ENCODE measurements around the gene MEIS1.

The MEIS1 gene

GRCh38 chr2:66490588-66491001 lies 55.7 kb downstream of the MEIS1 start:
- Histone ChIP-seq H3K27ac (ENCODE audit: low read depth in 2 of 2, low read length in 2 of 2) (no peak overlapping the region), H3K9me3 (ENCODE audit: control insufficient read depth in 2 of 2, low read length in 2 of 2) (no peaks in the 10 kb centered on the region), H3K9ac (ENCODE audit: low read depth in 1 of 2, low read length in 2 of 2) (no peak overlapping the region), H3K4me1 (ENCODE audit: control insufficient read depth in 2 of 2, insufficient read depth in 2 of 2, low read length in 2 of 2) (peaks cover 3 to 7% of the 10 kb centered on the region in 2 donors), H3K36me3 (ENCODE audit: control insufficient read depth in 2 of 2, insufficient read depth in 2 of 2, low read length in 2 of 2) (no peaks in the 10 kb centered on the region), H3K27me3 (ENCODE audit: control insufficient read depth in 2 of 2, insufficient read depth in 2 of 2, low read length in 2 of 2) (no peaks in the 10 kb centered on the region), H3K4me3 (ENCODE audit: low read length in 2 of 2) (no peak overlapping the region)

GRCh38 chr2:66494708-66495107 lies 59.8 kb downstream of the MEIS1 start:
- H3K4me3 ChIP-seq (ENCODE audit: low read length in 2 of 2): no peak overlapping the region
- peaks cover 3 to 8% of the 10 kb centered on the region in 2 donors for H3K4me1 ChIP-seq (ENCODE audit: control insufficient read depth in 2 of 2, insufficient read depth in 2 of 2, low read length in 2 of 2)
- H3K27ac ChIP-seq (ENCODE audit: low read depth in 2 of 2, low read length in 2 of 2): no peak overlapping the region
- no peaks in the 10 kb centered on the region for H3K27me3 ChIP-seq (ENCODE audit: control insufficient read depth in 2 of 2, insufficient read depth in 2 of 2, low read length in 2 of 2)
- no peaks in the 10 kb centered on the region for H3K36me3 ChIP-seq (ENCODE audit: control insufficient read depth in 2 of 2, insufficient read depth in 2 of 2, low read length in 2 of 2)
- H3K9ac ChIP-seq (ENCODE audit: low read depth in 1 of 2, low read length in 2 of 2): no peak overlapping the region
- no peaks in the 10 kb centered on the region for H3K9me3 ChIP-seq (ENCODE audit: control insufficient read depth in 2 of 2, low read length in 2 of 2)

GRCh38 chr2:66495788-66496640 lies 61.1 kb downstream of the MEIS1 start:
- Histone ChIP-seq H3K27ac (ENCODE audit: low read depth in 2 of 2, low read length in 2 of 2) (no peak overlapping the region), H3K27me3 (ENCODE audit: control insufficient read depth in 2 of 2, insufficient read depth in 2 of 2, low read length in 2 of 2) (no peaks in the 10 kb centered on the region), H3K36me3 (ENCODE audit: control insufficient read depth in 2 of 2, insufficient read depth in 2 of 2, low read length in 2 of 2) (no peaks in the 10 kb centered on the region), H3K4me1 (ENCODE audit: control insufficient read depth in 2 of 2, insufficient read depth in 2 of 2, low read length in 2 of 2) (peaks cover 3 to 8% of the 10 kb centered on the region in 2 donors), H3K9ac (ENCODE audit: low read depth in 1 of 2, low read length in 2 of 2) (no peak overlapping the region), H3K4me3 (ENCODE audit: low read length in 2 of 2) (no peak overlapping the region), H3K9me3 (ENCODE audit: control insufficient read depth in 2 of 2, low read length in 2 of 2) (no peaks in the 10 kb centered on the region)

GRCh38 chr2:66496670-66497420 lies 61.9 kb downstream of the MEIS1 start:
- peaks cover 3 to 8% of the 10 kb centered on the region in 2 donors for H3K4me1 ChIP-seq (ENCODE audit: control insufficient read depth in 2 of 2, insufficient read depth in 2 of 2, low read length in 2 of 2)

GRCh38 chr2:66497431-66498288 lies 62.7 kb downstream of the MEIS1 start:
- no peaks in the 10 kb centered on the region for H3K27me3 ChIP-seq (ENCODE audit: control insufficient read depth in 2 of 2, insufficient read depth in 2 of 2, low read length in 2 of 2)
- no peaks in the 10 kb centered on the region for H3K9me3 ChIP-seq (ENCODE audit: control insufficient read depth in 2 of 2, low read length in 2 of 2)
- no peaks in the 10 kb centered on the region for H3K36me3 ChIP-seq (ENCODE audit: control insufficient read depth in 2 of 2, insufficient read depth in 2 of 2, low read length in 2 of 2)
- no peak overlapping the region for H3K4me3 ChIP-seq (ENCODE audit: low read length in 2 of 2)
- peaks cover 0 to 4% of the 10 kb centered on the region in 2 donors for H3K4me1 ChIP-seq (ENCODE audit: control insufficient read depth in 2 of 2, insufficient read depth in 2 of 2, low read length in 2 of 2)
- no peak overlapping the region for H3K9ac ChIP-seq (ENCODE audit: low read depth in 1 of 2, low read length in 2 of 2)
- no peak overlapping the region for H3K27ac ChIP-seq (ENCODE audit: low read depth in 2 of 2, low read length in 2 of 2)

More at GRCh38 chr2:66496670-66497420, 61.9 kb downstream of the MEIS1 start:
- Histone ChIP-seq H3K9me3 (ENCODE audit: control insufficient read depth in 2 of 2, low read length in 2 of 2) (no peaks in the 10 kb centered on the region), H3K4me3 (ENCODE audit: low read length in 2 of 2) (no peak overlapping the region), H3K27ac (ENCODE audit: low read depth in 2 of 2, low read length in 2 of 2) (no peak overlapping the region), H3K36me3 (ENCODE audit: control insufficient read depth in 2 of 2, insufficient read depth in 2 of 2, low read length in 2 of 2) (no peaks in the 10 kb centered on the region), H3K27me3 (ENCODE audit: control insufficient read depth in 2 of 2, insufficient read depth in 2 of 2, low read length in 2 of 2) (no peaks in the 10 kb centered on the region), H3K9ac (ENCODE audit: low read depth in 1 of 2, low read length in 2 of 2) (no peak overlapping the region)

GRCh38 chr2:66498289-66498975 lies 63.5 kb downstream of the MEIS1 start:
- H3K4me3 ChIP-seq (ENCODE audit: low read length in 2 of 2): no peak overlapping the region
- no peaks in the 10 kb centered on the region for H3K9me3 ChIP-seq (ENCODE audit: control insufficient read depth in 2 of 2, low read length in 2 of 2)
- H3K9ac ChIP-seq (ENCODE audit: low read depth in 1 of 2, low read length in 2 of 2): no peak overlapping the region
- H3K27ac ChIP-seq (ENCODE audit: low read depth in 2 of 2, low read length in 2 of 2): no peak overlapping the region
- peaks cover 0 to 3% of the 10 kb centered on the region in 2 donors for H3K4me1 ChIP-seq (ENCODE audit: control insufficient read depth in 2 of 2, insufficient read depth in 2 of 2, low read length in 2 of 2)
- H3K27me3 ChIP-seq (ENCODE audit: control insufficient read depth in 2 of 2, insufficient read depth in 2 of 2, low read length in 2 of 2): no peaks in the 10 kb centered on the region
- H3K36me3 ChIP-seq (ENCODE audit: control insufficient read depth in 2 of 2, insufficient read depth in 2 of 2, low read length in 2 of 2): no peaks in the 10 kb centered on the region

- Histone ChIP-seq H3K9me3 (ENCODE audit: control insufficient read depth in 2 of 2, low read length in 2 of 2) (no peaks in the 10 kb centered on the region), H3K9ac (ENCODE audit: low read depth in 1 of 2, low read length in 2 of 2) (no peak overlapping the region), H3K36me3 (ENCODE audit: control insufficient read depth in 2 of 2, insufficient read depth in 2 of 2, low read length in 2 of 2) (no peaks in the 10 kb centered on the region), H3K27me3 (ENCODE audit: control insufficient read depth in 2 of 2, insufficient read depth in 2 of 2, low read length in 2 of 2) (no peaks in the 10 kb centered on the region), H3K4me3 (ENCODE audit: low read length in 2 of 2) (no peak overlapping the region), H3K4me1 (ENCODE audit: control insufficient read depth in 2 of 2, insufficient read depth in 2 of 2, low read length in 2 of 2) (no peaks in the 10 kb centered on the region), H3K27ac (ENCODE audit: low read depth in 2 of 2, low read length in 2 of 2) (no peak overlapping the region)
Observed at GRCh38 chr2:66501267-66501666, 66.3 kb downstream of the MEIS1 start.

- Histone ChIP-seq H3K9me3 (ENCODE audit: control insufficient read depth in 2 of 2, low read length in 2 of 2) (no peaks in the 10 kb centered on the region), H3K27ac (ENCODE audit: low read depth in 2 of 2, low read length in 2 of 2) (no peak overlapping the region), H3K36me3 (ENCODE audit: control insufficient read depth in 2 of 2, insufficient read depth in 2 of 2, low read length in 2 of 2) (no peaks in the 10 kb centered on the region), H3K9ac (ENCODE audit: low read depth in 1 of 2, low read length in 2 of 2) (no peak overlapping the region), H3K4me1 (ENCODE audit: control insufficient read depth in 2 of 2, insufficient read depth in 2 of 2, low read length in 2 of 2) (peaks cover 0 to 3% of the 10 kb centered on the region in 2 donors), H3K4me3 (ENCODE audit: low read length in 2 of 2) (no peak overlapping the region), H3K27me3 (ENCODE audit: control insufficient read depth in 2 of 2, insufficient read depth in 2 of 2, low read length in 2 of 2) (no peaks in the 10 kb centered on the region)
Observed at GRCh38 chr2:66506265-66506664, 71.3 kb downstream of the MEIS1 start.

- Histone ChIP-seq H3K36me3 (ENCODE audit: control insufficient read depth in 2 of 2, insufficient read depth in 2 of 2, low read length in 2 of 2) (no peaks in the 10 kb centered on the region), H3K4me3 (ENCODE audit: low read length in 2 of 2) (no peak overlapping the region), H3K4me1 (ENCODE audit: control insufficient read depth in 2 of 2, insufficient read depth in 2 of 2, low read length in 2 of 2) (peaks cover 0 to 3% of the 10 kb centered on the region in 2 donors), H3K27me3 (ENCODE audit: control insufficient read depth in 2 of 2, insufficient read depth in 2 of 2, low read length in 2 of 2) (no peaks in the 10 kb centered on the region), H3K27ac (ENCODE audit: low read depth in 2 of 2, low read length in 2 of 2) (no peak overlapping the region), H3K9ac (ENCODE audit: low read depth in 1 of 2, low read length in 2 of 2) (no peak overlapping the region), H3K9me3 (ENCODE audit: control insufficient read depth in 2 of 2, low read length in 2 of 2) (no peaks in the 10 kb centered on the region)
Observed at GRCh38 chr2:66507673-66508201, 72.8 kb downstream of the MEIS1 start.

Measured in mucosa of rectum (tissue), 2 donors.